HL-60/S4 treated with phorbol 12-myristate 13-acetate at 8.2 ng/mL for 4 days and 3 days (cell line): Measurements from ENCODE around the gene ZNF358.

Source experiments
- in situ Hi-C: fragments of 300-500 bp; cut with MboI; formaldehyde crosslinking; loops from 2 replicates; pipeline ENCODE4 v1.15.0; 2022; ENCODE audit warnings: low sequenced_read_pairs

ZNF358 gene

GRCh38 chr19:7488736-7489353 lies 27.1 kb upstream of the ZNF358 start, which contains the start of gene PEX11G:
PEX11G (minus strand) TSS chr19:7489035; CDS start chr19:7489010, 25 bp downstream.
- in situ Hi-C loops, result no loop called here

- in situ Hi-C loops, result no loop called here
Measured at GRCh38 chr19:7489609-7490044, 26.3 kb upstream of the ZNF358 start.

GRCh38 chr19:7492142-7492541 lies 23.8 kb upstream of the ZNF358 start:
- in situ Hi-C loops, result no loop called here

- in situ Hi-C loops, result no loop called here
Measured at GRCh38 chr19:7492558-7492957, 23.3 kb upstream of the ZNF358 start.

DNA sequence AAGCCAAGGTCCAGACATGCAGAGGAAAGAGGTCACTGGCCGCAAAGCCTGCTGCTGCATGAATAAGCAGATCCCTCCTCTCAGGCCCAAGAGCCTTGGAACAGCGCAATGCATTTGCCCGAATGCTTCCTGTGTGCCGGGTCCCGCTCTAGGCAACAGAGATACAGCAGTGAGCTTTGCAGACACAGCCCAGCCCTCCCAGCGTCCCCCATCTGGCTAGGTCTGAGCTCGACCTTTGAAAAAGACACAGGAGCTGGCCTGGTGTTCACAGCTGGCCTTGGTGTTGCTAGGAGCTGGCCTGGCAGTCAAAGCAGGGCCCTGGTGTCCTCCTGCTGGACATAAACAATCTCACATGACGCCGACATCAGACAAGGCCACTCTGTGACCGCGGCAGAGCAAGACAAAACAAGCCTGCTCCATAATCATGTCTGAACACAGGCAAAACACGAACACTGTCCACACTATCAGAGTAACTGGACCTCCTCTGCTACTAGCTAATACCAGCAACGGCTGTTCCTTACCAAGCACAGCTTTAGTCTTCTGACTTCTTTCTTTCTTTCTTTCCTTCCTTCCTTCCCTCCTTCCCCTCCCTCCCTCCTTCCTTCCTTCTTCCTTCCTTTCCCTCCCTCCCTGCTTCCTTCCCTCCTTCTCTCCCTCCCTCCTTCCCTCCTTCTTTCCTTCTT lies 21.3 kb upstream of the ZNF358 start:
- in situ Hi-C loops, result no loop called here

- in situ Hi-C loops, result no loop called here
Measured at GRCh38 chr19:7497292-7497691, 18.6 kb upstream of the ZNF358 start.

DNA sequence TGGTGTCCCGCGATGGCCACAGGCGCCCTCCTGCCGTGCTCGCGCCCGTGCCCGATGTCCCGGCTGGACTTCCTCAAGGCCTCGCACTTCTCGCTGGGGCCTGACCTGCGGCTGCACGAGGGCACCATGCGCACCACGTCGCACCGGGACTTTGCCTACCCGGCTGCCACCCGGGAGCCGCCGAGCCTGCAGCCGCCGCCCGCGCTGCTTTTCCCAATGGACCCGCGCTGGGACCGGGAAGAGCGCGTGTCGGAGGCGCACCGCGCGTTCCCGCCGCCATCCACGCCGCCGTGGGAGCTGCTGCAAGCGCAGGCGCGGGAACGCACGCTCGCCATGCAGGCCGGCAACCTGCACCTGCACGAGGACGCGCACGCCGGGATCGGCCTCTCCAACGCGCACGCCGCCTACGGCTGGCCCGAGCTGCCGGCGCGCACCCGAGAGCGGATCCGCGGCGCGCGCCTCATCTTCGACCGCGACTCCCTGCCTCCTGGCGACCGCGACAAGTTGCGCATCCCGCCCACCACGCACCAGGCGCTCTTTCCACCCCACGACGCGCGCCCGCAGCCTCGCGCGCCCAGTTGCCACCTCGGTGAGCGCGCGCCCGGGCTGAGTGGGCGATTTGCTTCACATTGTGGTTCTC lies 15.0 kb upstream of the ZNF358 start:
- in situ Hi-C loops, result no loop called here

DNA sequence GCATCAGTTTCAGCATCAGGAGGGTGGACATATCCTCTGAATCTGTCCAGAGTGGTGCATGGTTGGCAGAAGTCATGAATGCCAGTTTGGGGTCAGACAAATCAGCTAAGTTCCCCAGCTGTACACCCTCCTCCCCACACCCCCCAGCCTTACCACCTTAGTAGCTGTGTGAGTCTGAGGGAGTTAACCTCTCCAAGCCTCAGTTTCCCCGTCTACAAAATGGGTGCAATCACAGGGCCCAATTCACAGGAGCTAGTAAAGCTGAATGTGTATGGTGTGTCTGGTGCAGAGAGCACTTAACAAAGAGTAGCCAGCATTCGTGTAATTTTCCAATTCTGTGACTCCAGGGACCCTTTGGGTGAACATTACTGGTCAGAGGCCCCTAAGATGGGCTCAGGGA lies 13.4 kb upstream of the ZNF358 start:
- in situ Hi-C loops, result no loop called here

GRCh38 chr19:7504684-7505083 lies 11.2 kb upstream of the ZNF358 start:
- in situ Hi-C loops, result no loop called here

GRCh38 chr19:7505288-7505681 lies 10.6 kb upstream of the ZNF358 start:
- in situ Hi-C loops, result no loop called here

DNA sequence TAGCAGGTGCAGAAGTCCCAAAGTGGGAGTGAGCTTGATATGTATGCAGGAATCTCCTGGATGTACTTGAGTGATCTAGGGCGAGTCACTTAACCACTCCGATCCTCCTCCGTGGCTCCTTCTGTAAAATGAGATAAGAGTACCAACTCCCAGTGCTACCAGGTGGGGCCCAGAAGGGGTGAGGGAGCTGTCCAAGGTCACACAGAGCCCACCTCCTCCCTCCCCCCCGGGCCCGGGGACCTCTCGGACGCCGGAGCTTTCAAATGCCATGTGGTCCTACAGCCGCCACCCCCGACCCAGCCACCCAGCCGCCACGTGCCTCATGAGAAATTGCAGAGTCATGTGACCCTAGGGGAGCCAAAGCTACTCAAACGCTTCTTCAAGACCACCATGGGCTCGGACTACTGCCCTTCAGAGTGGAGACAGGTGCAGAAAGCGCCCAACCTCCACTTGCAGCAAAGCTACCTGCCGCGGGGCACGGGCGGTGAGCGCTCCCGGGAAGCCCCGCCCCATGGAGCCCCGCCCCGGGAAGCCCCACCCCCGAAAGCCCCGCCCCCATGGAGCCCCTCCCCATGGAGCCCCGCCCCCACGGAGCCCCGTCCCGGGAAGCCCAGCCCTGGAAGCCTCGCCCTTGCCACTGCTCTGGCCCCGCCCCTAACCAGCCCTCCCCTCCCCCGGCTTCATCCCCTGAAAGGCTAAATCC lies 10.1 kb upstream of the ZNF358 start:
- in situ Hi-C loops, result no loop called here

GRCh38 chr19:7506385-7507328 lies 9.2 kb upstream of the ZNF358 start:
- in situ Hi-C loops, result no loop called here

- in situ Hi-C loops, result no loop called here
Measured at GRCh38 chr19:7507884-7508283, 8.0 kb upstream of the ZNF358 start.

DNA sequence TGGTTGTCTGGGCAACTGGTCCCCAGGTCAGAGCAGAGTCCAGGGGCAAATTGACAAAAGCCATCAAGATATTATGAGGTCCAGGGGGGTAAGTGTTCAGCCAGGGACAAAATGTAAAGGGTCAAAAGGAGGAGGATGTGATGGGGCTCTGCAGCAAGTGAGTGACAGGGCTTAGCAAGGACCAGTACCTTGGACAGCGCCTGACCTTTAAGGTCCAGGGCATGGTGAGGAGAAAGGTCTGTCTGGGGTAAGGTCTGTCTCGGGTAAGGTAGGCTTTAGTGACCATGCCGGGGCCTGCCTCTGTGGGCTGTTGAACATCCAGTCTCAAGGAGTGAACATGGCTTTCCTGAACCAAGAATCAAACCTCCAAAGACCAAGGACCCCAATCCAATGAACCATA lies 6.3 kb upstream of the ZNF358 start:
- in situ Hi-C loops, result no loop called here

GRCh38 chr19:7512400-7512851 lies 3.5 kb upstream of the ZNF358 start:
- in situ Hi-C loops, result no loop called here

GRCh38 chr19:7513809-7514642 lies 1.9 kb upstream of the ZNF358 start:
- in situ Hi-C loops, result no loop called here

GRCh38 chr19:7515110-7515644 lies 726 bp upstream of the ZNF358 start:
- in situ Hi-C loops, result no loop called here

GRCh38 chr19:7516333-7516732 lies 430 bp downstream of the ZNF358 start:
- in situ Hi-C loops, result no loop called here

GRCh38 chr19:7516878-7517277 lies 975 bp downstream of the ZNF358 start:
- in situ Hi-C loops, result no loop called here
